C4-2B (cell line): Measurements from ENCODE around the gene SNTG2.

ENCODE experiments used
- ZFX ChIP-seq: fragments of 450-650 bp; IDR thresholded peaks from 2 replicates; pipeline ENCODE4 v1.6.1; 2017
- TF ChIP-seq, protein P1 (sequence below): fragments of 450-650 bp; conservative IDR thresholded peaks from 2 replicates; pipeline ENCODE4 v1.5.1; 2017; ENCODE audit warnings: mild to moderate bottlenecking

DNA sequence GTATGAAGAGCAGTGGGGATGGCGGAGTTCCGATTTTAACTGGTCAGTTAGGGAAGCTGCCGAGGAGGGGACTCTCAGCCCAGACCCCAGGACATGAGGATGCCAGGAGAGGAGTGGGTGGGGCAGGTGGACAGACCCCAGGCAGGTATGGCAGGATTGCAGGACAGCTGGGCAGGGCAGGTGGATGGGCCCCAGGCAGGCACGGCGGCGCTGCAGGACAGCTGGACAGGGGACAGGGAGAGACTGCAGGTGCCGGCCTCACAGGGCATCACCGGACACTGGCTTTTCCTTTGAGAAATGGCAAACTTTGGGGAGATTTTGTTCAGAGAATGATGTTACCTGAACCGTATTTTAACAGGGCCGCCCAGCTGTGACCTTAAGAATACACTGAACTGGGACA lies 127.7 kb downstream of the SNTG2 start:
- TF ChIP-seq, protein P1, sequence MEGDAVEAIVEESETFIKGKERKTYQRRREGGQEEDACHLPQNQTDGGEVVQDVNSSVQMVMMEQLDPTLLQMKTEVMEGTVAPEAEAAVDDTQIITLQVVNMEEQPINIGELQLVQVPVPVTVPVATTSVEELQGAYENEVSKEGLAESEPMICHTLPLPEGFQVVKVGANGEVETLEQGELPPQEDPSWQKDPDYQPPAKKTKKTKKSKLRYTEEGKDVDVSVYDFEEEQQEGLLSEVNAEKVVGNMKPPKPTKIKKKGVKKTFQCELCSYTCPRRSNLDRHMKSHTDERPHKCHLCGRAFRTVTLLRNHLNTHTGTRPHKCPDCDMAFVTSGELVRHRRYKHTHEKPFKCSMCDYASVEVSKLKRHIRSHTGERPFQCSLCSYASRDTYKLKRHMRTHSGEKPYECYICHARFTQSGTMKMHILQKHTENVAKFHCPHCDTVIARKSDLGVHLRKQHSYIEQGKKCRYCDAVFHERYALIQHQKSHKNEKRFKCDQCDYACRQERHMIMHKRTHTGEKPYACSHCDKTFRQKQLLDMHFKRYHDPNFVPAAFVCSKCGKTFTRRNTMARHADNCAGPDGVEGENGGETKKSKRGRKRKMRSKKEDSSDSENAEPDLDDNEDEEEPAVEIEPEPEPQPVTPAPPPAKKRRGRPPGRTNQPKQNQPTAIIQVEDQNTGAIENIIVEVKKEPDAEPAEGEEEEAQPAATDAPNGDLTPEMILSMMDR, result no peak
- no peak for TF ChIP-seq ZFX
